ENCODE measurements around the gene SIGLEC7.

The SIGLEC7 gene

GRCh38 chr19:51192689-51193088 lies 50.6 kb downstream of the SIGLEC7 start:
- Histone ChIP-seq H2AFZ (ENCODE audit: low read depth) (no peak overlapping the region), H4K20me1 (ENCODE audit: insufficient read depth) (no peaks in the 10 kb centered on the region), H3K36me3 (ENCODE audit: insufficient read depth) (no peaks in the 10 kb centered on the region), H3K79me2 (ENCODE audit: insufficient read depth, low read depth) (no peaks in the 10 kb centered on the region), H3K9ac (no peak overlapping the region), H3K27me3 (ENCODE audit: insufficient read depth, low read depth) (peaks cover 12% of the 10 kb centered on the region; the same call in 1 of the 2 replicates), H3K4me2 (no peak overlapping the region), H3K27ac (no peak overlapping the region), H3K4me3 (IDR thresholded peaks at IDR 0.05; ENCODE audit: insufficient read depth, low read depth, low read length) (no peak overlapping the region), H3K4me1 (ENCODE audit: low read depth, poor library complexity, severe bottlenecking) (no peaks in the 10 kb centered on the region)
- TF ChIP-seq, protein P1, sequence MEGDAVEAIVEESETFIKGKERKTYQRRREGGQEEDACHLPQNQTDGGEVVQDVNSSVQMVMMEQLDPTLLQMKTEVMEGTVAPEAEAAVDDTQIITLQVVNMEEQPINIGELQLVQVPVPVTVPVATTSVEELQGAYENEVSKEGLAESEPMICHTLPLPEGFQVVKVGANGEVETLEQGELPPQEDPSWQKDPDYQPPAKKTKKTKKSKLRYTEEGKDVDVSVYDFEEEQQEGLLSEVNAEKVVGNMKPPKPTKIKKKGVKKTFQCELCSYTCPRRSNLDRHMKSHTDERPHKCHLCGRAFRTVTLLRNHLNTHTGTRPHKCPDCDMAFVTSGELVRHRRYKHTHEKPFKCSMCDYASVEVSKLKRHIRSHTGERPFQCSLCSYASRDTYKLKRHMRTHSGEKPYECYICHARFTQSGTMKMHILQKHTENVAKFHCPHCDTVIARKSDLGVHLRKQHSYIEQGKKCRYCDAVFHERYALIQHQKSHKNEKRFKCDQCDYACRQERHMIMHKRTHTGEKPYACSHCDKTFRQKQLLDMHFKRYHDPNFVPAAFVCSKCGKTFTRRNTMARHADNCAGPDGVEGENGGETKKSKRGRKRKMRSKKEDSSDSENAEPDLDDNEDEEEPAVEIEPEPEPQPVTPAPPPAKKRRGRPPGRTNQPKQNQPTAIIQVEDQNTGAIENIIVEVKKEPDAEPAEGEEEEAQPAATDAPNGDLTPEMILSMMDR (conservative IDR thresholded peaks at IDR 0.05; ENCODE audit: low read depth, low read length): no peak

DNA sequence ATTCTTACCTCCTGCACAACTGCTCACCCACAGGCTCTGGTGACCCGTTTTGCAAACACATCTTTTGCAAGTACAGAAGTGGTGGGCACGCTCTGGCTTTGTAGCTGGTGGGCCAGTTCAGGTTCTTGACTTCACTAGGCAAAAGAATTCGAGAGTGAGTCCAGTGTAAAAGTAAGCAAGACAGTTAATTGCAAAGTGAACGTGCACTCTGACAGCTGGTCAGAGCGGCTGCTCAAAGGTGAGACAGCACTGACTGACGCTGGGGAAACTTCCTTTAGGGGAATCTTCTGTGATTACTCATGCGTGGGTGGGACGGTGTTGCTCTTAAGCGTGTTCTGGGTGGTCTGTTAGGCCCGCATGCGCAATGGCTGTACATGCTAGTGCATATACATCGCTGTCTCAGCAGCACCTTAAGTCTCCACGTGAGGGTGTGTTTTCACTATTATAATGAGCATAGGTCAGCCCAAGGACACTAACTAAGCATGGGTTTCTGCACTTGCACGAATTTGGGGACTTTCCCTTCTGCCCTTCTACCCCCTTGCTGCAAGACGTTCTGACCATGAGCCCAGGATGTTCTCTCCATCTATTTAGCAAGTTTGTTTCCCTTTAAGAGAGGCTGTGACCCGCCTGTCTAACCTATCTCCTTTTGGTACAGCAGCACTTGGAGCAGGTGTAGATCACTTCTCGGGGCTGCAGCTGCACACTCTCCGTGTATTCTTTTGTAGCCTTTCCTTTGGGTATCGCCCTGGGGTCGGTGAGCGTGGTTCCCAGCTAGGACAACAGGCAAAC lies 52.6 kb downstream of the SIGLEC7 start:
- TF ChIP-seq, protein P1 (conservative IDR thresholded peaks at IDR 0.05; ENCODE audit: low read depth, low read length): no peak
- Histone ChIP-seq H3K79me2 (ENCODE audit: insufficient read depth, low read depth) (no peaks in the 10 kb centered on the region), H3K36me3 (ENCODE audit: insufficient read depth) (no peaks in the 10 kb centered on the region), H3K4me3 (IDR thresholded peaks at IDR 0.05; ENCODE audit: insufficient read depth, low read depth, low read length) (no peak overlapping the region), H3K27me3 (ENCODE audit: insufficient read depth, low read depth) (peaks cover 10% of the 10 kb centered on the region; the same call in 1 of the 2 replicates), H4K20me1 (ENCODE audit: insufficient read depth) (no peaks in the 10 kb centered on the region), H3K4me1 (ENCODE audit: low read depth, poor library complexity, severe bottlenecking) (no peaks in the 10 kb centered on the region), H3K27ac (no peak overlapping the region), H3K4me2 (no peak overlapping the region), H3K9ac (no peak overlapping the region), H2AFZ (ENCODE audit: low read depth) (no peak overlapping the region)

DNA sequence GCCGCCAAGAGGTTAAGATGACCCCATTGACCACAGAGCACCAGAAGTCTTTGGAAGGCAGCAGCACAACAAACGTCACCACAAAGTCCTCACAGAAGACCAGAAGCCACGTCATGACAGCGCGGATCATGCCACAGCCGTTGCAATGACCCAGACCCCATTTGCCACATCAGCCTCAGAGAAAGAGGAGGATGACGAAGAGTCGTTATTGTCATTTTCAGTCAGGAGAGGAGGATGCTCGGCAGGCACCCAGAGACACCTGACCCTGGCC lies 53.1 kb downstream of the SIGLEC7 start:
- Histone ChIP-seq H3K4me3 (IDR thresholded peaks at IDR 0.05; ENCODE audit: insufficient read depth, low read depth, low read length) (no peak overlapping the region), H3K4me2 (no peak overlapping the region), H3K27me3 (ENCODE audit: insufficient read depth, low read depth) (peaks cover 8% of the 10 kb centered on the region; the same call in 1 of the 2 replicates), H3K79me2 (ENCODE audit: insufficient read depth, low read depth) (no peaks in the 10 kb centered on the region), H3K4me1 (ENCODE audit: low read depth, poor library complexity, severe bottlenecking) (no peaks in the 10 kb centered on the region), H4K20me1 (ENCODE audit: insufficient read depth) (no peaks in the 10 kb centered on the region), H3K9ac (no peak overlapping the region), H3K36me3 (ENCODE audit: insufficient read depth) (no peaks in the 10 kb centered on the region), H2AFZ (ENCODE audit: low read depth) (no peak overlapping the region), H3K27ac (no peak overlapping the region)
- TF ChIP-seq, protein P1 (conservative IDR thresholded peaks at IDR 0.05; ENCODE audit: low read depth, low read length): no peak

DNA sequence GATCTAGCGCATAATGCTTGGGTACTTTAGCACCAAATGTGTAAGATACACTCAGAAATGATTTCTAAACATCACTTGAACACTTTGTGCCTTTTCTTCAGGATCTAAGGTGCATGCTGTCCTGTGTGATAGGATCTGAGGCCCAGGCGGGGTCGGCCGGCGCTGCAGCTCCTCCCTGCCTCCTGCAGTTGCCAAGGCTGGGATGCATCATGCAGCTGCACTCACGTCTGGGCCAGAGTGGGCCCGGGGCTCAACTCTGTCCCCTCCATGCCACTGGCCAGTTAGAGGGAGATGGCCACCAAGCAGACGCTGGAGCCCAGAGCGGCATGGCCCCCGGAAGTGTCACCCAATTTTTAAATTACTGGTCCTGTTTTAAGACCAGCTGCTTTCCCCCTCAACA lies 53.5 kb downstream of the SIGLEC7 start:
- Histone ChIP-seq H3K79me2 (ENCODE audit: insufficient read depth, low read depth) (no peaks in the 10 kb centered on the region), H3K9ac (no peak overlapping the region)

More for the DNA sequence above, 53.5 kb downstream of the SIGLEC7 start:
- Histone ChIP-seq H3K4me1 (ENCODE audit: low read depth, poor library complexity, severe bottlenecking) (no peaks in the 10 kb centered on the region), H2AFZ (ENCODE audit: low read depth) (no peak overlapping the region), H3K36me3 (ENCODE audit: insufficient read depth) (no peaks in the 10 kb centered on the region), H4K20me1 (ENCODE audit: insufficient read depth) (no peaks in the 10 kb centered on the region), H3K27ac (no peak overlapping the region), H3K27me3 (ENCODE audit: insufficient read depth, low read depth) (peaks cover 8% of the 10 kb centered on the region; the same call in 1 of the 2 replicates), H3K4me3 (IDR thresholded peaks at IDR 0.05; ENCODE audit: insufficient read depth, low read depth, low read length) (no peak overlapping the region), H3K4me2 (no peak overlapping the region)
- TF ChIP-seq, protein P1 (conservative IDR thresholded peaks at IDR 0.05; ENCODE audit: low read depth, low read length): no peak

Data from KMS-11 (cell line).